Cortex of kidney (tissue), 1 donor: ENCODE measurements around the gene GNAT1.
"Not testable (repeated sequence)": the region's sequence is repeated elsewhere in the genome, so short reads cannot be mapped to it uniquely, and the experiment has no call there.

ENCODE experiments used
- DNase-seq: peaks from one replicate; lab custom pipeline; 2025; lab: John Stamatoyannopoulos, UW

Gene GNAT1

GRCh38 chr3:50241713-50242380, 50.4 kb downstream of the GNAT1 start:
- no peak for DNase-seq

- no peak for DNase-seq
Observed at GRCh38 chr3:50242381-50242770, 51.0 kb downstream of the GNAT1 start.

GRCh38 chr3:50242851-50243542, 51.6 kb downstream of the GNAT1 start:
- no peak for DNase-seq

GRCh38 chr3:50243543-50243895, 52.1 kb downstream of the GNAT1 start:
- no peak for DNase-seq

DNA sequence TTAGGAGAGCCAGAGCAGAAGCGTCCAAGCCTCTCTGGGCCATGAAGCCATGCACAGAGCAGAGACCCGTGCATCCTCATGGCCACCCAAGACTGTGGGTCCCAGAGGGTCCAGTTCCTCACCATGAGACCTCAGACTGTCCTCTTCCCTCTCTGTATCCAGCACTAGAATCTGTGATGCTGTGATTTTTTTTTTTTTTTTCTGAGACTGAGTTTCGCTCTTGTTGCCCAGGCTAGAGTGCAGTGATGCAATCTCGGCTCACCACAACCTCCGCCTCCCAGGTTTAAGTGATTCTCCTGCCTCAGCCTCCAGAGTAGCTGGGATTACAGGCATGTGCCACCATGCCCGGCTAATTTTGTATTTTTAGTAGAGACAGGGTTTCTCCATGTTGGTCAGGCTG, 53.4 kb downstream of the GNAT1 start:
- DNase-seq, result not testable (repeated sequence)

DNA sequence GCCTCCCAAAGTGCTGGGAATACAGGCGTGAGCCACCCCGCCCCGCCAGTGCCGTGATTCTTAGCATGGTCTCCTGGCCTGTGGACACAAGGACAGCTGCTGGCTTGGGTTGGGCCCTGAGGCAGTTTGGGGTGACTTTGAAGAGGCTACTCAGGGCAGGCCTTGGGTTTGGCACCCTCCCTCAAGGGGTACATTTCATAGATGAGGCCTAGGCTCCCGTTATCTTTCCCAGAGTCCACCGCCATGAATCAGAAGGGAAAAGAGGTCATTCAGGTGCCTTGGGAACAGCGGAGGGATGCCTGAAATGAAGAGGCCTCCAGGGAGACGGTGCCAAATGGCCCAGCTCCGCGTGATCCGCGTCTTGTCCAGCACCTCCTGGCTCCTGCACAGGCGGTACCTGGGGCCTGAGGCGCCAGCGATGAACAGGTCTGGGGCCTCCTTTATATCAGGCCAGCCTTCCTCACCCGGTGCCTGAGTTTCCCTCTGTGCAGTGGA, 53.9 kb downstream of the GNAT1 start:
- DNase-seq, result no peak

- DNase-seq, result no peak
Observed at GRCh38 chr3:50245831-50246516, 54.6 kb downstream of the GNAT1 start.

- no peak for DNase-seq
Observed at GRCh38 chr3:50246517-50246954, 55.1 kb downstream of the GNAT1 start.
